Mesendoderm (in vitro differentiated cells): ENCODE data around the gene GNLY.

Experiments used
- DNase-seq: peaks from one replicate; pipeline ENCODE4 v3.0.0; 2013
- H2AK5ac ChIP-seq: 2 replicates; pipeline ENCODE4 v1.6.1; 2013; ENCODE audit warnings: low read length, inconsistent platforms
- H2BK120ac ChIP-seq: 2 replicates; pipeline ENCODE4 v1.6.1; 2013; ENCODE audit warnings: low read depth, mild to moderate bottlenecking, low read length, moderate library complexity, mixed read lengths
- H2BK15ac ChIP-seq: replicated peaks from 2 replicates; pipeline ENCODE4 v1.6.1; 2013; ENCODE audit warnings: low read depth, mild to moderate bottlenecking, moderate library complexity
- H2BK5ac ChIP-seq: 2 replicates; pipeline ENCODE4 v1.6.1; 2013; ENCODE audit warnings: low read length, inconsistent platforms
- H3K18ac ChIP-seq: 2 replicates; pipeline ENCODE4 v1.6.1; 2013; ENCODE audit warnings: mild to moderate bottlenecking, low read length, mixed read lengths
- H3K23ac ChIP-seq: one replicate; pipeline ENCODE4 v1.6.1; 2013; ENCODE audit warnings: low read length
- H3K27ac ChIP-seq: 2 replicates; pipeline ENCODE4 v1.5.1; 2013; ENCODE audit warnings: low read depth, mild to moderate bottlenecking, inconsistent platforms, low read length, moderate library complexity
- H3K27me3 ChIP-seq: 2 replicates; pipeline ENCODE4 v1.6.1; 2013; ENCODE audit warnings: low read length, control low read depth, mild to moderate bottlenecking, inconsistent platforms; ENCODE audit not compliant: insufficient read depth, poor library complexity
- H3K36me3 ChIP-seq: 2 replicates; pipeline ENCODE4 v1.6.1; 2013; ENCODE audit warnings: low read length, inconsistent platforms; ENCODE audit not compliant: control insufficient read depth, insufficient read depth
- H3K4ac ChIP-seq: one replicate; pipeline ENCODE4 v1.6.1; 2013; ENCODE audit warnings: low read depth, mild to moderate bottlenecking, low read length, moderate library complexity
- H3K4me1 ChIP-seq: 2 replicates; pipeline ENCODE4 v1.6.1; 2013; ENCODE audit warnings: low read depth, low read length, inconsistent platforms; ENCODE audit not compliant: control insufficient read depth
- H3K4me2 ChIP-seq: 2 replicates; pipeline ENCODE4 v1.6.1; 2013; ENCODE audit warnings: low read length
- H3K4me3 ChIP-seq: 2 replicates; pipeline ENCODE4 v1.5.1; 2013; ENCODE audit warnings: mild to moderate bottlenecking, low read length
- H3K56ac ChIP-seq: one replicate; pipeline ENCODE4 v1.6.1; 2013; ENCODE audit warnings: low read length
- H3K79me1 ChIP-seq: 2 replicates; pipeline ENCODE4 v1.6.1; 2013; ENCODE audit warnings: low read length, inconsistent platforms
- H3K79me2 ChIP-seq: 2 replicates; pipeline ENCODE4 v1.6.1; 2013; ENCODE audit warnings: mild to moderate bottlenecking, low read length; ENCODE audit not compliant: control insufficient read depth, insufficient read depth
- H3K9ac ChIP-seq: 2 replicates; pipeline ENCODE4 v1.6.1; 2013; ENCODE audit warnings: low read length, inconsistent platforms
- H4K5ac ChIP-seq: one replicate; pipeline ENCODE4 v1.6.1; 2013; ENCODE audit warnings: low read length
- H4K8ac ChIP-seq: one replicate; pipeline ENCODE4 v1.6.1; 2013; ENCODE audit warnings: low read depth, mild to moderate bottlenecking, control low read depth, low read length, moderate library complexity
- WGBS: extraction: QIAGEN DNeasy Blood & Tissue Kit; methylation state at CpG from one replicate; pipeline ENCODE4 v1.1.7; 2013; ENCODE audit warnings: low lambda C conversion rate, missing lambda C conversion rate; ENCODE audit not compliant: insufficient coverage; ENCODE audit errors: extremely low coverage; 5-methylcytosine and 5-hydroxymethylcytosine counted together

GNLY gene

GRCh38 chr2:85718885-85719492, 24.8 kb downstream of the GNLY start:
- H3K36me3 ChIP-seq, result no peaks in the 10 kb centered on the region
- DNase-seq, result no peak
- no CpG with 5 or more reads among the region's 10 CpGs for WGBS

DNA sequence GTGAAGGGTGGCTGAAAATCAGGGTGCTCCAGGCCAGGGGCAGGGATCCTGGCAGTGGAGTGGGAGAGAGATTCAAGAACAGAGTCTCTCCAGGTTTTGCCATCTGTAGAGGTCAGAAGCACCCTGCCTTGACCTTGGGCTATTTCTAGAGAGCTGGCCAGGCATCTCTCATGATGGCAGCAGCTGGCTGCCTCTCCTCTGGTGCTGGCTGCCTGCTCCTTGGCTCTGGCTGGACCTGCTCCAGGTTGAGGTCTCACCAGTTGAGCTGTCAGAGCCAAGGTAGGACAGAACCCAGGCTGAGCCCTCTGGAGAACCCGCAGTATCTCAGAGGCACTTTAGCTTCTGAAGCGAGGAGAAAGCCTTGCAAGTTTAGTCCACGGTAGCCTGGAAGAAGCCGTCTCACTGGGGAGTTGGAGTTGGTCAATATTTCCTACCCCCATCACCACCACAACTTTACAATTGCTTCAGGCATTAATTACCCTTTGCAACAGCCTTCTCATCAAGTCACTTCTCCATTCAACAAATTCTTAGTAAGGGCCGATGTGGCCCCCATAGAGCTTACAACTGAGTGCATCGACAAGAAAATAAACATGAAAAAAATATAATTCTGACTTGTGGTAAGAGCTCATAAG, 25.6 kb downstream of the GNLY start:
- Histone ChIP-seq H3K4me3 (no peak overlapping the region), H2AK5ac (no peak overlapping the region), H3K56ac (no peak overlapping the region), H3K23ac (no peak overlapping the region), H3K36me3 (no peaks in the 10 kb centered on the region), H2BK120ac (no peak overlapping the region), H4K8ac (no peak overlapping the region), H2BK5ac (no peak overlapping the region), H2BK15ac (no peak overlapping the region), H3K79me1 (no peaks in the 10 kb centered on the region), H3K79me2 (no peaks in the 10 kb centered on the region), H4K5ac (no peak overlapping the region), H3K4me2 (no peak overlapping the region), H3K27ac (no peak overlapping the region), H3K4ac (no peak overlapping the region), H3K4me1 (peaks cover 1% of the 10 kb centered on the region), H3K9ac (no peak overlapping the region), H3K18ac (no peak overlapping the region), H3K27me3 (no peaks in the 10 kb centered on the region)
- DNase-seq, result no peak
- no CpG with 5 or more reads among the region's 6 CpGs for WGBS

More at GRCh38 chr2:85718885-85719492, 24.8 kb downstream of the GNLY start:
- Histone ChIP-seq H2BK5ac (no peak overlapping the region), H4K8ac (no peak overlapping the region), H2AK5ac (no peak overlapping the region), H3K18ac (no peak overlapping the region), H4K5ac (no peak overlapping the region), H3K4me2 (no peak overlapping the region), H3K79me1 (no peaks in the 10 kb centered on the region), H3K23ac (no peak overlapping the region), H3K27me3 (no peaks in the 10 kb centered on the region), H3K4me1 (peaks cover 1% of the 10 kb centered on the region), H3K4ac (no peak overlapping the region), H3K79me2 (no peaks in the 10 kb centered on the region), H2BK120ac (no peak overlapping the region), H3K9ac (no peak overlapping the region), H2BK15ac (no peak overlapping the region), H3K4me3 (no peak overlapping the region), H3K27ac (no peak overlapping the region), H3K56ac (no peak overlapping the region)

GRCh38 chr2:85720533-85720932, 26.4 kb downstream of the GNLY start:
- Histone ChIP-seq H3K4me1 (peaks cover 1% of the 10 kb centered on the region), H3K9ac (no peak overlapping the region), H3K23ac (no peak overlapping the region), H3K27me3 (no peaks in the 10 kb centered on the region), H2AK5ac (no peak overlapping the region), H3K4ac (no peak overlapping the region), H3K36me3 (no peaks in the 10 kb centered on the region), H3K27ac (no peak overlapping the region), H3K79me1 (no peaks in the 10 kb centered on the region), H3K4me2 (no peak overlapping the region), H2BK5ac (no peak overlapping the region), H3K18ac (no peak overlapping the region), H4K5ac (no peak overlapping the region), H3K79me2 (no peaks in the 10 kb centered on the region), H2BK15ac (no peak overlapping the region), H3K56ac (no peak overlapping the region), H2BK120ac (no peak overlapping the region), H4K8ac (no peak overlapping the region), H3K4me3 (no peak overlapping the region)
- DNase-seq, result no peak
- no CpG with 5 or more reads among the region's 1 CpG for WGBS

DNA sequence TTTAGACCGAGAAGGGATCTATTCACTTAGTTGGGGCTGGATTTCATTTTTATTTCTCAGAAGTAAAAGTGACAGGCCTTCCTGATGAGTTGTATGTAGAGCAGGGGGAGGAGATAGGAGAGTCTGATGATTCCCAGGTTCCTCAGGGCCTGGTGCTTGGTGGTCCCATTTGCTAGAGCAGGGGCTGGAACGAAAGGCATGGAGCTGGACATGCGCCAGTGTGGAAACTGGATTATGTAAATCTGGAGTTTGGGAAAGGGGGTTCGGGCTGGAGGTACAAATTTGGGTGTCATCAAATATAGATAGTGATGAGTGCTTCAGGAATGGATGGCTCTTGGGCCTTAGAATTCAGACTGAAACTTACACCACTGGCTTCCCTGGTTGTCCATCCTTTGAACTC, 27.5 kb downstream of the GNLY start:
- no peaks in the 10 kb centered on the region for H3K79me2 ChIP-seq
- H2BK120ac ChIP-seq, result no peak overlapping the region
- no peak overlapping the region for H3K4me2 ChIP-seq
- no peak overlapping the region for H4K8ac ChIP-seq
- no peak overlapping the region for H3K9ac ChIP-seq
- H3K27ac ChIP-seq, result no peak overlapping the region
- H3K36me3 ChIP-seq, result no peaks in the 10 kb centered on the region
- no peak overlapping the region for H3K4ac ChIP-seq
- H3K4me3 ChIP-seq, result no peak overlapping the region
- H2AK5ac ChIP-seq, result no peak overlapping the region
- H3K79me1 ChIP-seq, result no peaks in the 10 kb centered on the region
- peaks cover 1% of the 10 kb centered on the region for H3K4me1 ChIP-seq
- H3K23ac ChIP-seq, result no peak overlapping the region
- no peak overlapping the region for H3K18ac ChIP-seq
- DNase-seq, result no peak
- no peaks in the 10 kb centered on the region for H3K27me3 ChIP-seq
- H2BK5ac ChIP-seq, result no peak overlapping the region
- no peak overlapping the region for H4K5ac ChIP-seq
- no peak overlapping the region for H3K56ac ChIP-seq
- H2BK15ac ChIP-seq, result no peak overlapping the region
- no CpG with 5 or more reads among the region's 4 CpGs for WGBS

DNA sequence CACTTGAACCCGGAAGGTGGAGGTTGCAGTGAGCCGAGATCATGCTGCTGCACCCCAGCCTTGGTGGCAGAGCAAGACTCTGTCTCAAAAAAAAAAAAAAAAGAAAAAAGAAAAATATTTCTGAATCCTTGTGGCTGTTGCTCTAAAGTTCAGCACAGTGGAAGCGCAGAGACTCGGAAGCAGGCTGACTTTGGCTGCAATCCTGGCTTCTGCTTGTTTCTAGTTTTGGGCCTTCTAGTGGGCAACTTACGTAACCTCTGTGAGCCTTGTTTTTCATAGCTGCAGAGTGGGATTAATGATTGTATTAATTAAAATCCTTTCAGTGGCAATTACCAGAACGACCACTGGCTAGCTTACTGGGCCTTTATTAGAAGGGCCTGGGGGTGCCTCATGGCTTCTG, 28.4 kb downstream of the GNLY start:
- H3K56ac ChIP-seq, result no peak overlapping the region
- H3K9ac ChIP-seq, result no peak overlapping the region
- H3K36me3 ChIP-seq, result no peaks in the 10 kb centered on the region
- no peak overlapping the region for H2AK5ac ChIP-seq
- H3K23ac ChIP-seq, result no peak overlapping the region
- no peaks in the 10 kb centered on the region for H3K27me3 ChIP-seq
- H4K5ac ChIP-seq, result no peak overlapping the region
- H2BK15ac ChIP-seq, result no peak overlapping the region
- no peak overlapping the region for H2BK120ac ChIP-seq
- no peak overlapping the region for H3K18ac ChIP-seq
- DNase-seq, result no peak
- no peaks in the 10 kb centered on the region for H3K79me2 ChIP-seq
- H3K4ac ChIP-seq, result no peak overlapping the region
- no CpG with 5 or more reads among the region's 6 CpGs for WGBS
- no peak overlapping the region for H3K4me2 ChIP-seq
- no peak overlapping the region for H4K8ac ChIP-seq
- H3K79me1 ChIP-seq, result no peaks in the 10 kb centered on the region
- H3K27ac ChIP-seq, result no peak overlapping the region
- H3K4me3 ChIP-seq, result no peak overlapping the region
- peaks cover under 1% of the 10 kb centered on the region for H3K4me1 ChIP-seq
- H2BK5ac ChIP-seq, result no peak overlapping the region
